GM12873 (cell line): ENCODE results near the gene EPS8.

ENCODE experiments used
- CTCF ChIP-seq: IDR thresholded peaks from 2 replicates; pipeline ENCODE4 v1.5.1; 2012; ENCODE audit warnings: low read depth, mild to moderate bottlenecking, moderate library complexity, low read length, control low read depth; ENCODE audit not compliant: insufficient read depth; ENCODE audit errors: missing control alignments

The EPS8 gene

GRCh38 chr12:15770581-15770980 is 18.6 kb downstream of the EPS8 start:
- no peak for TF ChIP-seq CTCF

GRCh38 chr12:15770021-15770420 is 19.2 kb downstream of the EPS8 start:
- no peak for TF ChIP-seq CTCF

DNA sequence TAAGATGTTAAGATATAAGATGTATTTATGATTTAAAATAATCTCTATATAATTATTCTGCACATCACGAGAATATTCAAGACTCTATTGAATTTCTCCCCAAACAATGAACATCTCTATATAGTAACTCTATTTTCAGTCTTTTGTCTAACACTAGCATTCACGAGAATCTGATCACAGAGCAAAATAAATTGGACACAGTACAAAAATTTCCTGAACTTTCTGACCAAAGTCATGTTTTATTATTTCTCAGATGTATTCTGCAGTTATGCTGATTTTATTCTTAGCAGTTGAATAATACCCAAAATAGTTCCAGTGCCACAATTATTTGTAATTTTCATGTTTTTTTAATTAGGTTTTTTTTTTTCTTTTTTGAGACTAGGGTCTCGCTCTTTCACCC is 19.6 kb downstream of the EPS8 start:
- no peak for TF ChIP-seq CTCF

- TF ChIP-seq CTCF: no peak
These were observed 21.9 kb downstream of the EPS8 start for GRCh38 chr12:15767301-15767700.

GRCh38 chr12:15763328-15763727 is 25.9 kb downstream of the EPS8 start:
- TF ChIP-seq CTCF: no peak

DNA sequence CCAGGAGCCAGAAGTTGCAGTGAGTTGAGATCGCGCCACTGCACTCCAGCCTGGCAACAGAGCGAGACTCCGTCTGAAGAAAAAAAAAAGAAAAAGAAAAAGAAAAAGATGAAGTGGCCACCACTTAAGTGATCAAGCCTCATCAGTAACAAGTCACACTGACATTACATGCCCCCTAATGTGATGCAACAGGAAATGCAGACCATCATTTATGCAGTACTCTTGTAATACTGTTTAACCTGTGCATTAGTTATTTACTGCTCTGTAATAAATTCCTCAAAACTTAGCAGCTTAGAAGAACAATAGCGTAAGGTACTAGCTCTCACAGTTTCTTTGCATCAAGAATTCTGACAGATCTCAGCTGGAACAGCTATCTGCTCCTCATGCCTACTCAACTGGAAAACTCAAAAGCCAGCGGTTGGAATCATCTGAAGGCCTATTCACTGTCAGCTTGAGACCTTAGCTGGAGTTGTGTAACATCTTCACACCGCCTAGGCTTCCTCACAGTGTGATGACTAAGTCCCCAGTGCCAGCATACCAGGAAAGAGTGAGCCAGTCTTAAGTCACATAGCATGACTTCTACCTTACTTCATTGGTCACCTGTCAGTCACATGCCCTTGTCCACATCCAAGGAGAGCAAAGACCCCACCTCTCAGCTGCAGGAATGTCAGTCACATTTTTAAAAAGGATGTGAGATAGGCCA is 31.5 kb downstream of the EPS8 start:
- TF ChIP-seq CTCF: no peak

GRCh38 chr12:15756822-15757221 is 32.4 kb downstream of the EPS8 start:
- no peak for TF ChIP-seq CTCF
